Measurements from ENCODE around the gene COQ4. TPM values are rescaled to one million over a fixed set of nuclear protein-coding genes. Genes with fewer than 3 reads are reported as not detected.

The COQ4 gene
- total RNA-seq, 1 donor from 2014 or later: 31.4 TPM

DNA sequence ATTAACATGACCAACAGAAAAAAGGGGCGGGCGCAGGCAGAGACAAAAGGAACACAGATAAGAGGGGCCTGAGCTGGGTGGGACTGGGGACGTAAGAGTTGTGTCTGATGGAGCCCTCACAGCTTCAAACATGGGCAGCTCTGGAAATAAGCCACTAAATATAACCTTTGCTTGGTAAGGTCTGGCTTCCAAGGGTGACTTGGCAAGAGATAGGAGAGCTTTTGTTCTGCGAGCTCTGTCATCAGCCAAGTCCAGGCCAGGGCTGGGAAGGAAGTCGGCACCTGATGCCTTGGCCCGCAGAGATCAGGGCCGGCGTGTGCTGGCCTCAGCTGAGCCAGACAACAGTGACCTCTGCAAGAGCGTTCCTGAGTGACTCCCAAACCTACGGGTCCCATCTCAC is 12.2 kb upstream of the COQ4 start:
- no peak overlapping the region for H3K9ac ChIP-seq (ENCODE audit: low read length)
- no peaks in the 10 kb centered on the region for H3K79me2 ChIP-seq (ENCODE audit: insufficient read depth, low read length)
- H3K36me3 ChIP-seq (ENCODE audit: insufficient read depth, low read length): peaks cover 22% of the 10 kb centered on the region
- Mint-ChIP-seq H3K27ac (ENCODE audit: unreplicated experiment) (no peak overlapping the region), H3K27me3 (ENCODE audit: low read depth, unreplicated experiment) (no peaks in the 10 kb centered on the region), H3K4me3 (ENCODE audit: unreplicated experiment) (no peak overlapping the region), H3K36me3 (ENCODE audit: low read depth, unreplicated experiment) (peaks cover 11% of the 10 kb centered on the region), H3K9me3 (ENCODE audit: unreplicated experiment) (no peaks in the 10 kb centered on the region), H3K4me1 (ENCODE audit: low read depth, unreplicated experiment) (no peaks in the 10 kb centered on the region)
- H3K4me1 ChIP-seq (ENCODE audit: insufficient read depth, low read length): peaks cover 13% of the 10 kb centered on the region
- no peak overlapping the region for H3K27ac ChIP-seq (ENCODE audit: low read depth, low read length)
- H3K27me3 ChIP-seq (ENCODE audit: insufficient read depth, low read length): no peaks in the 10 kb centered on the region
- TF ChIP-seq, protein P1, sequence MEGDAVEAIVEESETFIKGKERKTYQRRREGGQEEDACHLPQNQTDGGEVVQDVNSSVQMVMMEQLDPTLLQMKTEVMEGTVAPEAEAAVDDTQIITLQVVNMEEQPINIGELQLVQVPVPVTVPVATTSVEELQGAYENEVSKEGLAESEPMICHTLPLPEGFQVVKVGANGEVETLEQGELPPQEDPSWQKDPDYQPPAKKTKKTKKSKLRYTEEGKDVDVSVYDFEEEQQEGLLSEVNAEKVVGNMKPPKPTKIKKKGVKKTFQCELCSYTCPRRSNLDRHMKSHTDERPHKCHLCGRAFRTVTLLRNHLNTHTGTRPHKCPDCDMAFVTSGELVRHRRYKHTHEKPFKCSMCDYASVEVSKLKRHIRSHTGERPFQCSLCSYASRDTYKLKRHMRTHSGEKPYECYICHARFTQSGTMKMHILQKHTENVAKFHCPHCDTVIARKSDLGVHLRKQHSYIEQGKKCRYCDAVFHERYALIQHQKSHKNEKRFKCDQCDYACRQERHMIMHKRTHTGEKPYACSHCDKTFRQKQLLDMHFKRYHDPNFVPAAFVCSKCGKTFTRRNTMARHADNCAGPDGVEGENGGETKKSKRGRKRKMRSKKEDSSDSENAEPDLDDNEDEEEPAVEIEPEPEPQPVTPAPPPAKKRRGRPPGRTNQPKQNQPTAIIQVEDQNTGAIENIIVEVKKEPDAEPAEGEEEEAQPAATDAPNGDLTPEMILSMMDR (IDR thresholded peaks at IDR 0.05; ENCODE audit: insufficient read depth, low read depth, low read length): no peak
- TF ChIP-seq EZH2 (IDR thresholded peaks at IDR 0.05; ENCODE audit: insufficient read depth, low read length): no peak
- FAIRE-seq (no peak), DNase-seq (ENCODE audit: low read depth) (no peak)
- H3K9me3 ChIP-seq (ENCODE audit: insufficient read depth, low read depth, low read length): no peaks in the 10 kb centered on the region
- no peak overlapping the region for H3K4me2 ChIP-seq (ENCODE audit: low read length)
- no peak overlapping the region for H2AFZ ChIP-seq (ENCODE audit: low read depth, low read length)
- H4K20me1 ChIP-seq (ENCODE audit: insufficient read depth, low read length): no peaks in the 10 kb centered on the region
- no peak overlapping the region for H3K4me3 ChIP-seq (ENCODE audit: insufficient read depth, low read depth, low read length)

GRCh38 chr9:128314697-128315096 is 7.9 kb upstream of the COQ4 start:
- no peak overlapping the region for H3K4me3 Mint-ChIP-seq (ENCODE audit: unreplicated experiment)

DNA sequence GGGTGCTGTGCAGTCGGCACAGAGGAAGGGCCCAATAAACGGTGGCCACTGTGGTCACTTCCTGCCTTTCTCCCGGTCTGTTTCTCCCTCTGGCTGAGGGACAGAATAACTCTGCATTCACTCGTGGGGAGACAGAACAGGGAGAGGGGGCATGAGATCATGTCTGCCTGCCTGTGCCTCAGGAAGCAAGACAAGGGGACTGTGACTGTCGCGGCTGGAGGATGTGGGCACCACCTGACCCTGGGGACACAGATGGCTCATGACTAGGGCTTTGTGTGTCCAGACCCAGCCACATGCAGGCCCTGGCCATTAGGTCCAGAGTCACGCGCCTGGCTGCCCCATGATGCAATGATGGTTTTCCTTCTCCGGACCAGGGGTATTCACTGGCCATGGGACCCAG is 6.2 kb upstream of the COQ4 start:
- Mint-ChIP-seq H3K27ac (ENCODE audit: unreplicated experiment) (no peak overlapping the region), H3K4me1 (ENCODE audit: low read depth, unreplicated experiment) (peaks cover under 1% of the 10 kb centered on the region), H3K27me3 (ENCODE audit: low read depth, unreplicated experiment) (no peaks in the 10 kb centered on the region), H3K9me3 (ENCODE audit: unreplicated experiment) (no peaks in the 10 kb centered on the region), H3K4me3 (ENCODE audit: unreplicated experiment) (no peak overlapping the region), H3K36me3 (ENCODE audit: low read depth, unreplicated experiment) (peaks cover 7% of the 10 kb centered on the region)
- Histone ChIP-seq H2AFZ (ENCODE audit: low read depth, low read length) (no peak overlapping the region), H3K27me3 (ENCODE audit: insufficient read depth, low read length) (no peaks in the 10 kb centered on the region), H3K27ac (ENCODE audit: low read depth, low read length) (no peak overlapping the region), H3K4me3 (ENCODE audit: insufficient read depth, low read depth, low read length) (no peak overlapping the region), H3K36me3 (ENCODE audit: insufficient read depth, low read length) (peaks cover 27% of the 10 kb centered on the region), H3K4me2 (ENCODE audit: low read length) (no peak overlapping the region), H4K20me1 (ENCODE audit: insufficient read depth, low read length) (no peaks in the 10 kb centered on the region), H3K9me3 (ENCODE audit: insufficient read depth, low read depth, low read length) (no peaks in the 10 kb centered on the region), H3K9ac (ENCODE audit: low read length) (no peak overlapping the region), H3K4me1 (ENCODE audit: insufficient read depth, low read length) (peaks cover 8% of the 10 kb centered on the region), H3K79me2 (ENCODE audit: insufficient read depth, low read length) (peaks cover 7% of the 10 kb centered on the region)
- no peak for FAIRE-seq
- TF ChIP-seq, protein P1 (IDR thresholded peaks at IDR 0.05; ENCODE audit: insufficient read depth, low read depth, low read length): no peak
- TF ChIP-seq EZH2 (IDR thresholded peaks at IDR 0.05; ENCODE audit: insufficient read depth, low read length): no peak
- DNase-seq (ENCODE audit: low read depth): no peak

More at GRCh38 chr9:128314697-128315096, 7.9 kb upstream of the COQ4 start:
- DNase-seq (ENCODE audit: low read depth): no peak
- H3K27ac ChIP-seq (ENCODE audit: low read depth, low read length): no peak overlapping the region
- H3K36me3 Mint-ChIP-seq (ENCODE audit: low read depth, unreplicated experiment): peaks cover 12% of the 10 kb centered on the region
- no peak for TF ChIP-seq EZH2 (IDR thresholded peaks at IDR 0.05; ENCODE audit: insufficient read depth, low read length)
- TF ChIP-seq, protein P1 (IDR thresholded peaks at IDR 0.05; ENCODE audit: insufficient read depth, low read depth, low read length): no peak
- H3K4me1 ChIP-seq (ENCODE audit: insufficient read depth, low read length): peaks cover 5% of the 10 kb centered on the region
- H3K27me3 Mint-ChIP-seq (ENCODE audit: low read depth, unreplicated experiment): no peaks in the 10 kb centered on the region
- no peaks in the 10 kb centered on the region for H3K9me3 Mint-ChIP-seq (ENCODE audit: unreplicated experiment)
- no peak overlapping the region for H3K4me2 ChIP-seq (ENCODE audit: low read length)
- H3K9ac ChIP-seq (ENCODE audit: low read length): no peak overlapping the region
- H3K9me3 ChIP-seq (ENCODE audit: insufficient read depth, low read depth, low read length): no peaks in the 10 kb centered on the region
- no peak overlapping the region for H3K4me3 ChIP-seq (ENCODE audit: insufficient read depth, low read depth, low read length)
- no peak overlapping the region for H2AFZ ChIP-seq (ENCODE audit: low read depth, low read length)
- no peaks in the 10 kb centered on the region for H3K4me1 Mint-ChIP-seq (ENCODE audit: low read depth, unreplicated experiment)
- no peak for FAIRE-seq
- H3K27ac Mint-ChIP-seq (ENCODE audit: unreplicated experiment): no peak overlapping the region
- no peaks in the 10 kb centered on the region for H4K20me1 ChIP-seq (ENCODE audit: insufficient read depth, low read length)
- H3K79me2 ChIP-seq (ENCODE audit: insufficient read depth, low read length): no peaks in the 10 kb centered on the region
- H3K27me3 ChIP-seq (ENCODE audit: insufficient read depth, low read length): no peaks in the 10 kb centered on the region
- peaks cover 27% of the 10 kb centered on the region for H3K36me3 ChIP-seq (ENCODE audit: insufficient read depth, low read length)
